MM.1S (cell line): ENCODE results near the gene CD4.

Source experiments
- CTCF ChIP-seq: fragments of 300-600 bp; sonication (generic); IDR thresholded peaks from 2 replicates; pipeline ENCODE4 v1.5.1; 2016; ENCODE audit warnings: antibody characterized with exemption, low read length, mixed read lengths
- EZH2 ChIP-seq: fragments of 300-600 bp; sonication (generic); optimal IDR thresholded peaks from 2 replicates; pipeline ENCODE3; 2017; ENCODE audit warnings: low read depth, mild to moderate bottlenecking, antibody characterized with exemption, low read length, mixed read lengths

GRCh38 chr12:6752921-6753771 lies 36.2 kb upstream of the CD4 start, which contains the start of gene MLF2:
- TF ChIP-seq EZH2: no peak
- TF ChIP-seq CTCF: no peak; the same call in 1 of the 2 replicates
